GM12864 (cell line): ENCODE measurements around the gene QRICH1.

Experiments
- DNase-seq: peaks from one replicate; pipeline ENCODE4 v3.0.0-alpha.2; 2011; ENCODE audit warnings: low read depth
- H3K4me3 ChIP-seq: 2 replicates; pipeline ENCODE4 v1.5.1; 2011; ENCODE audit warnings: mild to moderate bottlenecking, low read depth, low read length, control low read depth
- TF ChIP-seq, protein P1 (sequence below): IDR thresholded peaks from 2 replicates; pipeline ENCODE4 v1.5.1; 2011; ENCODE audit warnings: low read depth, mild to moderate bottlenecking, moderate library complexity, low read length, control low read depth, inconsistent platforms; ENCODE audit errors: missing control alignments

QRICH1 gene

DNA sequence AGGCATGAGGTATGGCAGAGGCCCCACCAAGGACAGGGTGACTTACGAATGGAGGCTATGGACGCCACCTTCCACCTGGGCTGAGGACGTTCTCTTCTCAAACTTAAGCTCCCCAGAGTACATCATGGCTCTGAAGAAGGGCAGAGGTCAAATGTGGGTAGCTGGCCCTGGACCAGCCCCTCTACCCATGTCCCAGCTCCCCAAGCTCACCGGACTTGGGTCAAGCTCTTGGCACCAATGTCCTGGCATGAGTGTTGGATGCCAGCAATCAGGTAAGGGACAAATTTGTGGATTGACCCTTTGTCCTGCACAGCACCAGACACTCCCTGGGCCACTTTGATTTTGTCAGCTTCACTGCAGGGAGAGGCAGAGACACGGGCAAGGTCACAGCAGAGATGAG lies 69.4 kb downstream of the QRICH1 start:
- TF ChIP-seq, protein P1, sequence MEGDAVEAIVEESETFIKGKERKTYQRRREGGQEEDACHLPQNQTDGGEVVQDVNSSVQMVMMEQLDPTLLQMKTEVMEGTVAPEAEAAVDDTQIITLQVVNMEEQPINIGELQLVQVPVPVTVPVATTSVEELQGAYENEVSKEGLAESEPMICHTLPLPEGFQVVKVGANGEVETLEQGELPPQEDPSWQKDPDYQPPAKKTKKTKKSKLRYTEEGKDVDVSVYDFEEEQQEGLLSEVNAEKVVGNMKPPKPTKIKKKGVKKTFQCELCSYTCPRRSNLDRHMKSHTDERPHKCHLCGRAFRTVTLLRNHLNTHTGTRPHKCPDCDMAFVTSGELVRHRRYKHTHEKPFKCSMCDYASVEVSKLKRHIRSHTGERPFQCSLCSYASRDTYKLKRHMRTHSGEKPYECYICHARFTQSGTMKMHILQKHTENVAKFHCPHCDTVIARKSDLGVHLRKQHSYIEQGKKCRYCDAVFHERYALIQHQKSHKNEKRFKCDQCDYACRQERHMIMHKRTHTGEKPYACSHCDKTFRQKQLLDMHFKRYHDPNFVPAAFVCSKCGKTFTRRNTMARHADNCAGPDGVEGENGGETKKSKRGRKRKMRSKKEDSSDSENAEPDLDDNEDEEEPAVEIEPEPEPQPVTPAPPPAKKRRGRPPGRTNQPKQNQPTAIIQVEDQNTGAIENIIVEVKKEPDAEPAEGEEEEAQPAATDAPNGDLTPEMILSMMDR, result no peak
- H3K4me3 ChIP-seq, result no peak overlapping the region
- no peak for DNase-seq

DNA sequence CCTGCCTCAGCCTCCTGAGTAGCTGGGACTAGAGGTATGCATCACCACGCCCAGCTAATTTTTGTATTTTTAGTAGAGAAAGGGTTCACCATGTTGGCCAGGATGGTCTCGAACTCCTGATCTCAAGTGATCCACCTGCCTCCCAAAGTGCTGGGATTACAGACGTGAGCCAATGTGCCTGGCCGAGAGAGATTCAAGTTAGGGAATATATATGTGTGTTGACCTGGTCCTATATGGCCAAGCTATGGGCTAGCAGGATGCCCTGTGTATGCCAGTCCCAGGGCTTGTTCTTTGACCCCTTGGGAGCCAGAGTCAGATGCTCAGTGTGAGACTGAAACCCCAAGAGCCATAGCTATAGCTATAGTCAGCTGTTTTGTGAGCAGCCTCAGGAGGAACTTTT lies 70.1 kb downstream of the QRICH1 start:
- H3K4me3 ChIP-seq, result no peak overlapping the region
- TF ChIP-seq, protein P1, result no peak
- DNase-seq, result no peak

DNA sequence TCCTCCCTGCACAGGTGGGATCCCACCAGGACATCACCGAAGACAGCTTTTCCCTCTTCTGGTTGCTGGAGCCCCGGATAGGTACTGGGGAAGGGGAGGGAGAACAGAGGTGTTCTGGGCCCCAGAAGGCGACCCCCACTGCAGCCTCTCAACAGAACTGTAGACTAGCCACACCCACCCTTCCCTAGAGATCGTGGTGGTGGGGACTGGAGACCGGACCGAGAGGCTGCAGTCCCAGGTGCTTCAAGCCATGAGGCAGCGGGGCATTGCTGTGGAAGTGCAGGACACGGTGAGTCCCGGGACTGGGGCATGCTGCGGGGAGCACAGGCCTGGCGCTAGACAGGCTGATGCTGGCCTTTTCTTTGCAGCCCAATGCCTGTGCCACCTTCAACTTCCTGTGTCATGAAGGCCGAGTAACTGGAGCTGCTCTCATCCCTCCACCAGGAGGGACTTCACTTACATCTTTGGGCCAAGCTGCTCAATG lies 71.1 kb downstream of the QRICH1 start:
- TF ChIP-seq, protein P1, result no peak
- no peak for DNase-seq
- H3K4me3 ChIP-seq, result peak overlapping the region; percentile 79

DNA sequence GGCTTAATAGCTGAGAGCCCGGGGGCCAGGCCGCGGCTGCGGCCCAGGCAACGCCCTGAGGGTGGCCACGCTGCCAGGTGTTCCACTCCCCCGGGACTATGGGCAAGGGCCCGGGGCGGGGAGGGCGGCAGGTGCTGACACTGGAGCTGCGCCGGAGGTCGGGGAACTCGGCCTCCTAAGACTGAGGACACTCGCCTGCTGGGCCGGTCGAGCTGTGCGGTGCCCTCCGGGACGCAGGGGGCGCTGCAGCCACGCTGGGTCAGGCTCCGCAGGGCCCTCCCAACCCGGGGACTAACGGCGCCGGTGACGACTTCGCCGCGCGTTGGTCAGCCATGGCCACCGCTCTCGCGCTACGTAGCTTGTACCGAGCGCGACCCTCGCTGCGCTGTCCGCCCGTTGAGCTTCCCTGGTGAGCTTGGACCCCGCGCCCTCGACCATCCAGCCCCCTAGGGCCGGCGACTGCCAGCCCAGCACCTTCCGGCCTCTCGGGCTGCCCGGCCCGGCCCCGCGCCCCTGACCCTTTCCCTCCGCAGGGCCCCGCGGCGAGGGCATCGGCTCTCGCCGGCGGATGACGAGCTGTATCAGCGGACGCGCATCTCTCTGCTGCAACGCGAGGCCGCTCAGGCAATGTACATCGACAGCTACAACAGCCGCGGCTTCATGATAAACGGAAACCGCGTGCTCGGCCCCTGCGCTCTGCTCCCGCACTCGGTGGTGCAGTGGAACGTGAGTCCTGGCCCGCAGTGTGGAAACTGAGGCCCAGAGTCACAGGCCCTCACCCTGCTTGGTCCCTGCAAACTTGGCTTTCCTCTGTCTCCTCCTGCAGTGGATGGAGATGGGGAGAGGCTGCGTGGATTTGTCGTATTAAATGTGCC lies 71.8 kb downstream of the QRICH1 start, which contains the start of gene NDUFAF3:
NDUFAF3 (plus strand) TSS at position 309 of the 875 bp plus-strand sequence; CDS start at position 333, 24 bp downstream.
- TF ChIP-seq, protein P1, result peak; percentile 93
- DNase-seq, result peak; percentile 83
- H3K4me3 ChIP-seq, result peak within 1 kb of the TSS; percentile 79

DNA sequence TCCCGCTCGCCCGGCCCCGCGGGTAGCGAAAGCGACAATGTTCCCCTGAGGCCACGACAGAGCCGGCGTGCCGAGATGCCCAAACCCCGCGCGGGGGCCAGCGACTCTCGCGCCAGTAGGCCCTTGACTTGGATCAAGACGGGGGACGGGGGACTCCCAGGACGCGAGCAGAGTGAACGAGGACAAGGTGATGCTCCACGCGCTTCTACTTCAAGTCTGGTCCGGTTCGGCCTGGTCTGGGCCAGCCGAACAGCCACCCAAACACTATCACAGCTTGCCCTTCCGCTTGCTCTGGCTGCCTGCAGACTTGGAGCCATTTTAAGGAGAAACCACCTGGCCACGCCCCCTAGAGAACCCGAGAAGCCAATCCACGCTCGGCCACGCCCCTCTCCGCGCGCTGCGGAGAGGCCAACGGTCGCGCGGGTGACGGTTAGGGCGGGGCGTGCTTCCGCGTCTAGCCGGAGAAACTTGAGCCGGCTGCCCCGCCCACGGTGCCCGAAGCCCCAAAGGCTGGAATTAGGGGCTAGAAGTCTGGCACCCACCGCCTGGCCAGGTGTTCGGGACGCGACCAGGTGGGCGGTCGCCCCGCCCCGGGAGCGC lies 72.6 kb downstream of the QRICH1 start:
- DNase-seq, result peak; percentile 95
- H3K4me3 ChIP-seq, result peak overlapping the region; percentile 79
- TF ChIP-seq, protein P1, result no peak

DNA sequence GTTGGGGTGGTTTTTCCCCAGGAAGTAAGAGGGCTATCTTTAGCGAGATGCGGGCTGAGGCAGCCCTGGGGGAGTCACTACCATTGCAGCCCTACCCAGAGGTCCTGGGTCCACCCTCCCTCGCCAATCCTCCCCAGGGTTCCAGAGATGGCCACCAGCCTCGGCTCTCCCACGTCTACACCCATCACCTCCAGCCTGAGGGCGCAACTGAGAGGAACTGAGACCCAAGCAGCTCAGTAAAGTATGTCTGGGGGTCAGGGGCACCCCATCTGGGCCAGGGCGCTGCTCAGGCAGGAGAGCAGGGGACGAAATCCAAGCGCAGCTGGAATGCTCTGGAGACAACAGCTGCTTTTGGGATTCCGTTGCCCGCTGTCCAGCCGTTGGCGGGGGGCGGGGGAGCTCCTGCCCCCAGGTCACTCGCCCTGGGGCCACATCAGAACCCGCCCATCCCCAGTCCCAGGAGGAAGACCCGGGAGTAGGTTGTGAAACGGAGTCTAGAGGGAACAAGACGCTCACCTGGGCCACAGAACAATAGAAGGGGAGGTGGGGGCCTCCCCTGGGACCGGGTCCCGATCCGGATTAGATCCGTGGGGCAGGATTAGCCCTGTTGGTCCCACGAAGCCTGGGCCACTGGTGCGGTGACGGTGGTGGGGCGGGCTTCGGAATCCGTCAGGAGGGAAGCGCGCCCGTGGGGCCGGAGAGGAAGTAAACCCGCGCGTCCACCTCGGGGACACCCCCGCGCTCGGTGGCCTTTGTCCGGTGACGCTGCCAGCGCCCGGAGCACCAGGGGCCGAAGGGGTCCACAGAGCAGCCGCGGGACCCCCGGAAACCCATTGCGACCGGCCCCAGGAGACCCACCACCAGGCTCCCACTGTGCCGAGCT lies 73.3 kb downstream of the QRICH1 start:
- no peak for DNase-seq
- peak overlapping the region; percentile 79 for H3K4me3 ChIP-seq
- TF ChIP-seq, protein P1, result no peak
